Measurements from ENCODE around the gene PCMT1.
A peak's percentile ranks its signal among the peaks of the same experiment; 100 is the strongest.
"Not testable (repeated sequence)": the region's sequence is repeated elsewhere in the genome, so short reads cannot be mapped to it uniquely, and the experiment has no call there.

Gene PCMT1

DNA sequence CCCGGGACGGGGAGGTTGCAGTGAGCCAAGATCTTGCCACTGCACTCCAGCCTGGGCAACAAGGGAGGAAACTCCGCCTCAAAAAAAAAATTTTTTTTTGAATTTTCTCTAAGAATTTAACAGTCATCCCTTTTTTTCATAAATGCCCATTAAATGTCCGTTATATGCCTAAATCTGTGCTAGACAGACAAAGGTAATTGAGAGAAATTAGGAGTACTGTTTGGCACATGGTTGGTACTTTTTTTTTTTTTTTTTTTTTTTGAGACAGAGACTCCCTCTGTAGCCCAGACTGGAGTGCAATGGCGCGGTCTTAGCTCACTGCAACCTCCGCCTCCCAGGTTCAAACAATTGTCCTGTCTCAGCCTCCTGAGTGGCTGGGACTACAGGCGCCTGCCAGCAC, 1.7 kb downstream of the PCMT1 start:
- DNase-seq = no peak

DNA sequence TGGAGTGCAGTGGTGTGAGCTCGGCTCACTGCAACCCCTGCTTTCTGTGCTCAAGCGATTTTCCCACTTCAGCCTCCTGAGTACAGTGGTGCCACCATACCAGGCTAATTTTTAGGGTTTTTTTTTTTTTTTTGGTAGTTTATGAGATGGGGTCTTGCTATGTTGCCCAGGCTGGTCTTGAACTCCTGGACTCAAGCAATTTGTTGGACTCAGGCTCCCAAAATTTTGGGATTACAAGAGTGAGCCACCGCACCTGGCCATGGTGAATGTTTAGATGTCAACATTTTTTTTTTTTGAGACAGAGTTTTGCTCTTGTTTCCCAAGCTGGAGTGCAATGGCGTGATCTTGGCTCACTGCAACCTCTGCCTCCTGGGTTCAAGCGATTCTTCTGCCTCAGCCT, 2.4 kb downstream of the PCMT1 start:
- not testable (repeated sequence) for DNase-seq

DNA sequence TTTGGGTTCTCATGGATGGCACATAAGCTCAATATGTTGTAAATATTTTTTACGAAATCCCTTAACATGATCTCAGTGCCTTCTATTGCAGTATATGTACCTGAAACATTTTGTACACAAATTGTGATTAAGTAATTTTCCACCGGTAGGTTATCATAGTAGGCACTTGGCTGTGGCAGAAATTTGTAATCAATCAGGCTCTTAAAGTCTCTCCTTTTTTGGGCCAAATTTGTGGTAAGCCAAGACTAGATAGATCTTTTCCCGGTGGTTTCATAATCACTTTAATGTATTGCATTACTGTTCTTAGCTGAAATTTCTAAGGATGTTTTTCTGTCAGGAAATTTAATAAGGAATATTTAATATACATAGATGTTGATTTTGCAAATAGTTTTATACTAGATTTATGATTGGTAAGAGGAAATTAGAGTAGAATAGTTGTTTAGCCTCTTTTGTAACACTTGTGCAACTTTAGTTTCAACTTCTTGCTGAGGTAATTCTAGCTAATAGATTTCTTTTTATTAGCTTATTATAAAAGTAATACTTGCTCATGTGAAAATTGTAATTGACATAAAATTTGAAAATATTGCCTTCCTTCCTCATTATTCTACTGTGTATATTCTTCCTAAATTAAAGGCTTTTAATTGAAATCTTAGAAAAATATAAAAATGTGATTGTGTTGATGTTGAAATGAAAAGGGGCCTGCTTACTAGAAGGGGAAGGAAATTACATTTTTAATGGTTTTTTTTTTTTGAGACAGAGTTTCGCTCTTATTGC, 3.2 kb downstream of the PCMT1 start:
- DNase-seq = peak; percentile 78

DNA sequence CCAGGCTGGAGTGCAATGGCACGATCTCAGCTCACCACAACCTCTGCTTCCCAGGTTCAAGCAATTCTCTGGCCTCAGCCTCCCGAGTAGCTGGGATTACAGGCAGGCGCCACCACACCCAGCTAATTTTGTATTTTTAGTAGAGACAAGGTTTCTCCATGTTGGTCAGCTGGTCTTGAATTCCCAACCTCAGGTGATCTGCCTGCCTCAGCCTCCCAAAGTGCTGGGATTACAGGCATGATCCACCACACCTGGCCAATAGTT, 3.8 kb downstream of the PCMT1 start:
- DNase-seq = not testable (repeated sequence)

DNA sequence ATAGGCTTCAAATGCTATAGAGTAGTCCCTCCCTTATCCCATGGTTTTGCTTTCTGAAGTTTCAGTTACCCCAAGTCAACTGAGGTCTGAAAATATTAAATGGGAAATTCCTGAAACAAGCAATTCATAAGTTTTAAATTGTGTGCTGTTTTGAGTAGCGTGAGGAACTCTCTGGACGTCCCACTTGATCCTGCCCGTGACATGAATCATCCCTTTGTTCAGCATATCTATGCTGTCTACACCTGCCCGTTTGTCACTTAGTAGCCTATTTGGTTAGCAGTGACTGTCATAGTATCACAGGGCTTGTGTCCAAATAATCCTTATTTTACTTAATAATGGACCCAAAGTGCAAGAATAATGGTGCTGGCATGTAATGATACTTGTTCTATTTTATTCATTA, 5.0 kb downstream of the PCMT1 start:
- DNase-seq = peak; percentile 89

DNA sequence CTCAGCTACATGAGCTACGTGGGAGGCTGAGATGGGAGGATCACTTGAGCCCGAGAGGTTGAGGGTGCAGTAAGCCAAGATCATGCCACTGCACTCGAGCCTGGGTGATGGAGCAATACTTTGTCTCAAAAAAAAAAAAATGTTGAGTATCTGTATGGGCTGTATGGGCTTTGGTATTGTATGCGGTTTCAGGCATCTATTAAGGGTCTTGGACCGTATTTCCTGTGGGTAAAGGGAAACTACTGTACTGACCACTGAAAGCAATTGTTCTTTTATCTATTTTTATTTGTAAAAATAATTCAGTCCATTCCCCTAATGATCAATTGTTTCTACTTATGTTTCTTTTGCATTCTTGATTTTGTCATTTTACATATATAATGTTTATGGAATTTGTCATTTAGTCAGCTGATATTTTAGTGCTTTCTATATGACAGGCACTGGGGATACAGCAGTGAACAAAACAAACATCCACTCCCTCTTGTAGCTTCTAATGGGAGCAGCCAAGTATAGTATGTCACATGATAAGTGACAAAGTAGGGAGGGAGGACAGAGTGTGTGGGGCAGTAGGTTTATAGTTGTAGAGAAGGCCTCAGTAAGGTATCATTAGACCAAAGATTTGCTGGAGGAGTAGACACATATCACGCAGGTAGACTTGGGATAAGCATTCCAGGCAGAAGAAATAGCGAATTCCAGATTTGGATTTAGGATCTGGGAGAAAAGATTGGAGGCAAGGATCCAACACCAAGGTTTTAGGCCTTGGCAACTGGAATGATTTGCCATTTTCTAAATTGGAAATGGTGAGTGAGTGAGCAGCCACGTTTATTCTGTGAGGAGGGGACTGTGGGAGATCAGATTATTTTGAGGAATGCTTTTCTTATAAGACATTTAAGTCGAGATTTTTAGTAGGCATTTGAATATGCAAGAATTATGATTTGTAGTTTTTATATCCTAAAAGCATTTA, 6.0 kb downstream of the PCMT1 start:
- peak; percentile 47 for DNase-seq

DNA sequence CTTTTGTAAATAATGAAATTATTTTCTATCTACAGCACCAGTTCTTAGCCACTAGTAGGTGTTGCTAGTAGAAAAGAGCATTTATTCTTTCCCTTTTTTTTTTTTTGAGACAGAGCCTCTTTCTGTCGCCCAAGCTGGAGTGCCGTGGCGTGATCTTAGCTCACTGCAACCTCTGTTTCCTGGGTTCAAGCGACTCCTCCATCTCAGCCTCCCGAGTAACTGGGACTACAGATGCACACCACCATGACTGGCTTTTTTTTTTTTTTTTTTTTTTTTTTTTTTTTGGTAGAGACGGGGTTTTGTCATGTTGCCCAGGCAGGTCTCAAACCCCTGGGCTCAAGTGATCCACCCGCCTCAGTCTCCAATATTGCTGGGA, 6.7 kb downstream of the PCMT1 start:
- DNase-seq = no peak

DNA sequence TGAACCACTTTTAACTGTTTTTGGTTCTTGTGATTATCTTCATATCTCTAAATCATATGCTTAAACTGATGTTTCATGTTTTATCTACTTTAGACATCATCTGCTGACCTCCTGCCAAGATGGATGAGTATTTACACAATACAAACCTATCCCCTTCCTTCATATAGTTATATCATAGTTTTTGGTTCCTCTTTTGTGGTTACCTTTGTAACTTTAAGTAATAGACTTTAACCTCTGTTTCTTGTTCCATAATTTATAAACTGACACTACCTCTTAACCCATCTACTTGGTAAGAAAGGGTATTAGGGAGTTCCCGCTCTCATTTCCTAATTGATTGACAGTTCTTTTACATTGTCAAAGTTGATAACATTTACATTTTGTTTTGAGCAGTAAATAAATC, 11.9 kb downstream of the PCMT1 start:
- DNase-seq = peak; percentile 61

DNA sequence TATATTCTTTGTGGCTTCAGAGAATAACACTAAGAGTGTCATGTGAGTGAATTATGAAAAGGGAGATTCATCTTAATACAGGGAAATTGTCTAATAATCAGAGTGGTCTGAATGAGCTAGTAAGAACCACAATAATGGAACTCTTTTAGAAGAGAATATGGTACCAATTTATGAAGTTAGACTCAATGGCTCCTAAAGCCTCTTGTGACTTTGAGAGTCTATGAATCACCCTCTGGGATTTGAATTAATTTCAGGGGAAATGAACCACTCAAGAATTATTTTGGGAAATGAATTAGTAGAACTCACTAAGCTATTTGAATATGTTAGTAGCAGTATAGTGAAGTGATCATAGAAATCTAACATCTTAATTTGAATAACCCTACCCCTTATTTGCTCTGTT, 14.3 kb downstream of the PCMT1 start:
- no peak for DNase-seq

DNA sequence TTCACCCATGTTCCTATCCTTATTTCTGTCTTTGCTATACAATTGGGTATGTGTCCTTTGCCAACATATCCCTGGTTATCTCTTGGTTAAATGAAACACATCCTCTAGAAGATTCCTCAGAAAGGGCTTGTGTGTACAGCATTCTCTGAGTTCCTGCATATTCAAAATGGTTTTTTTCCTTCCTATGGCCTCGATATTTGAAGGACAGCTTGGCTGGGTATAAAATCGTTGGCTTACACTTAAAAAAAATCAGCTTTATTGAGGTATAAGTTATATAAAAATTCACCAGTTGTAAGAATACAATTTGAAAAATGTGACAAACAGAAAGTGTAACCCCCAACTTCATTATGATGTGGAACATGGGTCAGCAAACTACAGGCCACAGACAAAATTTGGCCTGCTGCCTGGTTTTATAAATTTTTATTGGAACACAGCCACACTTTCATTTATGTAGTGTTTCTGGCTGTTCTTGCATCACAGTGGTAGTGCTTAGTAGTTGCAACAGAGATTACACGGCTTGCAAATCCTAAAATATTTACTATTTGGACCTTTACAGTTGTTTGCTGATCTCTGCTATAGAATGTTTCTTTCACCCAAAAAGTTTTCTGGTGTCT, 16.7 kb downstream of the PCMT1 start:
- peak; percentile 72 for DNase-seq

DNA sequence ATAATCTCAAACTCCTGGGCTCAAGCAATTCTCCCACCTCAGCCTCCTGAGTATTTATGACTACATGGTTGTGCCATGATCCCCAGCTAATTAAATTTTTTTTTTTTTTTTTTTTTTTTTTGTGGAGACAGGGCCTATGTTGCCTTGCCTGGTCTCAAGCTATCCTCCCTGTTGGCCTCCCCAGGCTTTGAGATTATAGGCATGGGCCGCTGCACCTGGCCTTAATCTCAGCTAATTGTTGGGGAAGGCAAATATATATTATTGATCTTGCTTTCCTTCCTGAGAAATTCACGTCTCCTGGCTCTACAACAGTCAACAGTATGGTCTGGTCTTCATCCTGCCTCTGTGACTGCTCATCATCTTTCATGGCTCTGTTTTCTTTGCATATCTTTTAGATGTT, 20.1 kb downstream of the PCMT1 start:
- DNase-seq = no peak

DNA sequence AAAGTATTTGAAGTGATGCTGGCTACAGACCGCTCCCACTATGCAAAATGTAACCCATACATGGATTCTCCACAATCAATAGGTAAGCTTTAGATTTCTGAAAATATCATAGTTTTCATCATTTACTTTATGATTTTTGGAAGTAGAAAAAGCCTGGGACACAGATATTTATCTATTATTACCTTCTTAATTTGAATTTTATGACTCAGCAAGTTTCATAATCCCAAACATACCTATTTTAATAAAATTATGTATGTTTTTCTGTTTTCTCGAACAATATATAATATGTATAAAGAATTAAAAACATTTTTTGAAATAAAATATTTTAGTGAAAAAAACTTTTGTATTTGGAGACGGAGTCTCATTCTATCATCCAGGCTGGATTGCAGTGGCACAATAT, 21.6 kb downstream of the PCMT1 start:
- DNase-seq = no peak

DNA sequence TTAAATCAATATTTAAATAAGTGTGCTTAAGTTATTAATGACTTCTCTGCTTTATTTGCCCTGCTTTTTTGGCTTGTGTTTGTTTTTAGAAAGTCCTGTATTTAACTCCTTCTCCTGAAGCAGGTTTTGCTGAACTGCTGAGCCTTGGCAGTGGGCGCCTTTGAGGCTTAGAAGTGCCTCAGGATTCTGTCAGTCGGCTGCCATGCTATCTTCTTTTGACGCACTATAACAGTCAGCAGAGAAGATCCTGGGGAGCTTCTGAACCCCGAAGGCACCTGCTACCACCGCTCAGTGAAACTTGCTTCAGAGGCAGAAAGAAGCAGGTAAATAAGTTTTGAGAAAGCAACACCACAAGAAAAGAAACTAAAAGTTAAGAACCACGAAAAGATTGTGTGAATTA, 22.4 kb downstream of the PCMT1 start:
- DNase-seq = no peak

DNA sequence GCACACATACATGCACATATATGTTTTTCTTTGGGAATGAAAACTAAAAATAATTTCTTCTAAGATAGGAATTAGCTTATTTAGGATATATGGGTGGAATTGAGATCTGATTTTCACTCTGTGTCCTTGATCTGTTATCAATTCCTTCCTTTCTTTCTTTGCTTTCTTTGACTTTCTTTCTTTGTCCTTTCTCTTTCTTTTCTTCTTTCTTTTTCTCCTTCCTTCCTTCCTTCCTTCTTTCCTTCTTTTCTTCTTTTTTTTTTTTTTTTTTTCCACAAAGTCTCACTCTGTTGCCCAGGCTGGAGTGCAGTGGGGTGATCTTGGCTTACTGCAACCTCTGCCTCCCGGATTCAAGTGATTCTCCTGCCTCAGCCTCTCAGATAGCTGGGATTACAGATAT, 28.1 kb downstream of the PCMT1 start:
- no peak for DNase-seq

DNA sequence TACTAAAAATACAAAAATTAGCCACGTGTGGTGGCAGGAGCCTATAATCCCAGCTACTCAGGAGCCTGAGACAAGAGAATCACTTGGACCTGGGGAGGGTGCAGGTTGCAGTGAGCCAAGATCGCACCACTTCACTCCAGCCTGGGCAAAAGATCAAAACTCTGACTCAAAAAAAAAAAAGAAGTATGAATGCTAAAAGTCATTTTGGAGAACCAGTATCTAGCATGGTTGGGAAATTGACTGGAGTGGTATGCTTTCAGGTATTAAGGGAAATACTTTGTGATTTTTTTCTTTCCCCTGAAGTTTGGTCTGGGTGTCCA, 30.1 kb downstream of the PCMT1 start:
- DNase-seq = no peak

DNA sequence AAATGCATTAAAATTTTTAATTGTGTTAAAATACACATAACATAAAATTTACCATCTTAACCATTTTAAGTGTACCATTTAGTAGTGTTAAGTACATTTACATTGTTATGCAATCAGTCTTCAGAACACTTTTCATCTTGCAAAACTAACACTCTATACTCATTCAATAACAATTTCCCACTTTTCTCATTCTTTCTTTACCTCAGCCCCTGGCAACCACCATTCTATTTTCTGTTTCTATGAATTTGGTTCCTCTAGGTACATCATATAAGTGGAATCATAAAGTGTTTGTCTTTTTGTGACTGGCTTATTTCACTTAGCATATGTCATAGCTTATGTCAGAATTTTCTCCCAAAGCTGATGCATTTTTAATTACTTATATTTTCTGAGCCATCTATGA, 32.2 kb downstream of the PCMT1 start:
- no peak for DNase-seq

DNA sequence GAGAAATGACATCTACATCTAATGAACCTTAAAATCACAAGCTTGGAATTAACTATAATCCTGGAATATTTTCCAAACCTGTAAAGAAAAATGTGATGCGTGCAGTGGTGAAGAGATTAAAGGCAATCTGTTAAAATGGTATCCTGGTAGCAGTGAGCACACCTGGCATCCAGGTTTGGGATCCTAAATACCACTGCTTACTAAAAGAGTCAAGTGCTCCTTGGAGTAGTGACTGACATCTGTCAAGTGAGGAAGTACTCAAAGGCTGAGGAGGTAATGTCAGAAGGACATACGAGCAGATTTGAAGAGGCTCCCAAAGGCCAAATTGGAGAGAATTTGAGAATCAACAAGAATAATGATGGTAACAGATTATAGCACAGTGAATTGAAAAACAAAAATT, 32.8 kb downstream of the PCMT1 start:
- DNase-seq = no peak

DNA sequence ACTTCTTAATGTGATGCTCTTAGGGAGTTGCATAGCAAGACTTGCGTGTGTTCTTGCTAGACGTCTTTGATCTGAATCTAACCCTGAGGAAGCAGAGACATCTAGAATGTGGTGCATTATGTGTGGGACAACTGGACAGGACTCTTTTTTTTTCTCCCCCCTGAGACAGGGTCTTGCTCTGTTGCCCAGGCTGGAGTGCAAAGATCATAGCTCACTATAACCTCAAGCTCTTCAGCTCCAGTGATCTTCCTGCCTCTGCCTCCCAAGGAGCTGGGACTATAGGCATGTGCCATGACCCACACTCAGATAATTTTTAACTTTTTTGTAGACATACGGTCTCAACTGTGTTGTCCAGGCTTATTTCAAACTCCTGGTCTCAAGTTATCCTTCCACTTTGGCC, 34.0 kb downstream of the PCMT1 start:
- DNase-seq = no peak

DNA sequence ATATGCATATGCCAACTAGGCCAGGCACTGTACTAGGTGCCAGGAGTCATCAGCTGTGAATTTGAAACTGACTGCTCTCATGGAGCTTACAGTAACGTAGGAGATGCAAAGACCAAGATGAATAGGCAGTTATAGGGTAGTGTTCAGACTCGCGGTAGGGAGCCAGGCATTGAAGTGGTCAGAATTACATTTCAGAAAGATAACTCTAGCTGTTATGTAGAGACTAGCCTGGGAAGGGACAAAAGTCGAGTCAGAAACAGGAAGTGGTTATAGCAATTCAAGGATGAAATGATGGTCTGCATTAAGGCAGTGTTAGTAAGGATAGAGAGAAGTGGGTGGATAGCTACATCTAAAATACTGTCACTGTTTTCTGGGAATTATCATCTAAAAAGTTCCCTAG, 56.6 kb downstream of the PCMT1 start:
- DNase-seq = no peak

DNA sequence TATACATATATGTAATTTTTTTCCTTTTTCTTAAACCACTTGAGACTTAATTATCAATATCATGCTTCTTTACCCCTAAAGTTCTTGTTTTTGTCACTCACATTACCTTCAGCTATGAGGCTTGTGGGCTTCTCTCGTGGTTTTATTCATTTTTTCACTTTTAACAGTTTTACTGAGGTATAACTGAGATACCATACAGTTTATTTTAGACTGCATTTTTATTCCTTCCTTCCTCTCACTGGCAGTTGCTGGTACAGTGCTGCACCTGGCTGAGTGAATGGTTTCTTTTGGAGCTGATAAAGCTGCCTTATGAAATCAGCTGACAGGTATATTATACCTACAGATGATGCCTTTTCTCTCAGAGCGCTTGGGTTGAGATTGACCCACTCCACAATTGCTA, 60.3 kb downstream of the PCMT1 start:
- no peak for DNase-seq

DNA sequence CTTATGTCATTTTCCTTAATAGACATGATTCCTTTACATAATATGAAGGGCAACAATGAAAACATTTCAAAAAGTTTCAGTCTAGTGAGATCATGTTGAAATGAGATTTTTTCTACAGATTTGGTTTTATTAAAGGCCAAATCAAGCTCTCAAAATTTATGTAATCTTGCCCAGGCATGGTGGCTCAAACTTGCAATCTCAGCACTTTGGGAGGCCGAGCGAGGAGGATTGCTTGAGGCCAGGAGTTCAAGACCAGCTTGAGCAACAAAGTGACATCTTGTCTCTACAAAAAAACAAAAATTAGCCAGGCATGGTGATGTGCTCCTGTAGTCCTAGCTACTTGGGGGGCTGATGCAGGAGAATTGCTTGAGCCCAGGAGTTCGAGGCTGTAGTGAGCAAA, 63.8 kb downstream of the PCMT1 start:
- DNase-seq = no peak

DNA sequence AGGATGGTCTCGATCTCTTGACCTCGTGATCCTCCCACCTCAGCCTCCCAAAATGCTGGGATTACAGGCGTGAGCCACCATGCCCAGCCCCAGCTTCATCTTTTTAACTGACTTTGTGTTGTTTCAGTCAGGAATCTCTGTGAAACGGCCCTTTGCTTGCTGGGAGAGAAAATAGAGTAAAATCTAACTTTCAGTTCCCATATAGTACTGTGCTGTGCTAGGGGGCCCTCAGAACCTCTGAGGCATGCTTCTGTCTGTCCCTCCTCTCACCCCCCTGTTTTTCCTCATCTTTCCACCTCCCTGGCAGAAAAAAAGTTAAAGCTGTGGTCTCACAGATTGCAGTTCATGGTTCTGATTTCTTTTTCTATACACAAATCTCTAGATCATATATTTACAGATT, 66.2 kb downstream of the PCMT1 start:
- DNase-seq = no peak

DNA sequence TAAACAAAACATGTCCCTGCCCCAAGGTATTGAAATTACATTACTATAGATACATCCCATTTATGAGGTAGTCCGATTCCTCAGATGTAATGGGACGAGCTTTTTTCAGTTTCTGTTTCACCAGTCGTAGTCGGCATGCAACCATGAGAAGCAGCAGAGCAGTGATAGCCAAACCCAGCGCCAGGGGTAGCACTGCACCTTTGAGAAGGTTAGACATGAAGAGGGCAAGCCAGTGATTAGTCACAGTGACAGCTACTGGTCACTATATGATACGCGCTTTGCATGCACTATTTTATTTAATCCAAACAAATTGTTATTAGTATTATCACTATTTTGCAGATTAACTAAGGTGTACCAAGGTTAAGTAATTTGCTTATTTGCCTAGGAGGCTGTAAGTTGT, 71.0 kb downstream of the PCMT1 start:
- DNase-seq = no peak

DNA sequence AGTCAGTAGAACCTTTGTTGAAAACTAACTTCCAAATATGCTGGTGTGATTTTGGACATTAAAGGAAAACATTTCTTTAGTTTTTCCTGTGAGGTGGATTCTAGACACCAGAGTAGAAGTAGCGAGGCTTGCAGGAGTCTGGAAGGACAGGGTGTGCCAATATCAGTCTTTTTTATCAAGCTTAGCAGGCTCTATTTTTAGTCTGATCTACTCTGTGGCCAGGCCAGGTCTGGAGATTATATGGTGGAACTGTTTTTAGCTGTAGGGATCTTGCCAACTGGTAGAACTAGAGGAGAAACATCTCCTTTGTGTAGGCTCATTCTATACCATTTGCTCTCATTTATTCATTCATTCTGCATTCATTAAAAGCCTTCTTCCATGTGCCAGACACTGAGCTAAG, 72.0 kb downstream of the PCMT1 start:
- no peak for DNase-seq

All from inflammatory macrophage treated with lipopolysaccharide for 4 hours (primary cell).